NCI-H128 (cell line): ENCODE measurements around the gene SEMA4C.
A peak's percentile ranks its signal among the peaks of the same experiment; 100 is the strongest.

Source experiments
- DNase-seq: peaks from one replicate; lab custom pipeline; 2025; ENCODE audit not compliant: unreplicated experiment; lab: John Stamatoyannopoulos, UW

The SEMA4C gene

GRCh38 chr2:96881349-96882195 is 11.7 kb upstream of the SEMA4C start:
- DNase-seq: no peak

- DNase-seq: no peak
Observed at GRCh38 chr2:96880891-96881273, 11.0 kb upstream of the SEMA4C start.

- no peak for DNase-seq
Observed at GRCh38 chr2:96879545-96880040, 9.7 kb upstream of the SEMA4C start.

- no peak for DNase-seq
Observed at GRCh38 chr2:96878796-96879544, 9.1 kb upstream of the SEMA4C start.

- no peak for DNase-seq
Observed at GRCh38 chr2:96878171-96878570, 8.3 kb upstream of the SEMA4C start.

GRCh38 chr2:96877631-96878092 is 7.8 kb upstream of the SEMA4C start:
- no peak for DNase-seq

- DNase-seq: no peak
Observed at GRCh38 chr2:96877042-96877451, 7.2 kb upstream of the SEMA4C start.

- DNase-seq: no peak
Observed at GRCh38 chr2:96876269-96877041, 6.6 kb upstream of the SEMA4C start.

GRCh38 chr2:96875498-96876268 is 5.8 kb upstream of the SEMA4C start:
- no peak for DNase-seq

GRCh38 chr2:96874198-96874831 is 4.4 kb upstream of the SEMA4C start:
- no peak for DNase-seq

GRCh38 chr2:96873651-96874096 is 3.8 kb upstream of the SEMA4C start:
- DNase-seq: no peak

- DNase-seq: no peak
Observed at GRCh38 chr2:96872591-96873349, 2.9 kb upstream of the SEMA4C start.

GRCh38 chr2:96870626-96871255 is 861 bp upstream of the SEMA4C start:
- DNase-seq: no peak

GRCh38 chr2:96869281-96869821 is 529 bp downstream of the SEMA4C start:
- no peak for DNase-seq

- peak; percentile 56 for DNase-seq
Observed at GRCh38 chr2:96868555-96869280, 1.2 kb downstream of the SEMA4C start.

- DNase-seq: no peak
Observed at GRCh38 chr2:96867756-96868554, 1.9 kb downstream of the SEMA4C start.
